ENCODE data around the gene OR3A1. TPM values are rescaled to one million over a fixed set of nuclear protein-coding genes. Genes with fewer than 3 reads are reported as not detected.

OR3A1 gene
- total and polyA plus RNA-seq, 2 of the 8 experiments (the other 6 are each of a cell fraction or from before 2014, with no cell fraction given) = not detected

GRCh38 chr17:3276126-3276525 is 22.0 kb downstream of the OR3A1 start:
- Histone ChIP-seq H3K4ac (replicated peaks; ENCODE audit: insufficient read length, low read depth, low read length) (no peak overlapping the region), H3K9me3 (ENCODE audit: insufficient read depth in 2 of 2, low read depth in 1 of 2, low read length in 1 of 2) (peaks cover 13 to 29% of the 10 kb centered on the region in 2 experiments; a peak in 3 of 4 replicates), H4K5ac (ENCODE audit: insufficient read length, low read depth, low read length) (no peak overlapping the region), H2AFZ (ENCODE audit: low read length) (no peak overlapping the region), H3K18ac (ENCODE audit: extremely low read depth, low read length) (no peak overlapping the region), H3K14ac (ENCODE audit: insufficient read length) (no peak overlapping the region), H3K4me3 (ENCODE audit: extremely low read depth in 1 of 4, insufficient read depth in 2 of 4, low read depth in 3 of 4, low read length in 4 of 4) (no peak overlapping the region), H2BK120ac (replicated peaks; ENCODE audit: low read depth, low read length) (no peak overlapping the region), H3K79me1 (ENCODE audit: low read depth, low read length) (no peaks in the 10 kb centered on the region), H3K79me2 (ENCODE audit: control insufficient read depth in 1 of 2, insufficient read depth in 2 of 2, low read length in 2 of 2) (no peaks in the 10 kb centered on the region), H3K9ac (replicated peaks in 1 of 4; ENCODE audit: extremely low read depth in 1 of 4, low read depth in 3 of 4, low read length in 3 of 4) (no peak overlapping the region), H3K27me3 (replicated peaks in 1 of 4; ENCODE audit: control insufficient read depth in 3 of 4, extremely low read depth in 1 of 4, insufficient read depth in 3 of 4, low read length in 3 of 4) (no peaks in the 10 kb centered on the region), H3K36me3 (ENCODE audit: control insufficient read depth in 2 of 4, insufficient read depth in 4 of 4, low read length in 3 of 4) (no peaks in the 10 kb centered on the region), H2BK12ac (ENCODE audit: low read depth, low read length) (no peak overlapping the region), H2BK5ac (ENCODE audit: low read depth, low read length) (no peak overlapping the region), H3K23ac (ENCODE audit: insufficient read length) (no peak overlapping the region), H4K91ac (replicated peaks; ENCODE audit: insufficient read length, low read length) (no peak overlapping the region), H2AK5ac (ENCODE audit: low read depth, low read length) (no peak overlapping the region), H3K4me1 (replicated peaks in 1 of 4; ENCODE audit: control insufficient read depth in 3 of 4, insufficient read depth in 4 of 4, low read length in 3 of 4) (no peaks in the 10 kb centered on the region), H2BK15ac (ENCODE audit: low read length) (no peak overlapping the region), H3K23me2 (ENCODE audit: low read depth, low read length) (no peaks in the 10 kb centered on the region), H3K27ac (ENCODE audit: low read depth, low read length) (no peak overlapping the region), H4K20me1 (replicated peaks in 1 of 2; ENCODE audit: control insufficient read depth in 1 of 2, insufficient read depth in 2 of 2, low read length in 2 of 2) (no peaks in the 10 kb centered on the region), H2BK20ac (ENCODE audit: low read length) (no peak overlapping the region), H3K4me2 (ENCODE audit: insufficient read depth in 1 of 2, low read depth in 2 of 2, low read length in 2 of 2) (no peak overlapping the region), H4K8ac (ENCODE audit: extremely low read depth, insufficient read depth, low read length) (no peak overlapping the region), H3K56ac (replicated peaks; ENCODE audit: insufficient read length, low read depth, low read length) (no peak overlapping the region)
- no peak for TF ChIP-seq HDAC6 (IDR thresholded peaks at IDR 0.05; ENCODE audit: low read depth, low read length)
- TF ChIP-seq YY1 (IDR thresholded peaks at IDR 0.05; ENCODE audit: low read depth, low read length) = no peak
- TF ChIP-seq MAX (IDR thresholded peaks at IDR 0.05) = no peak
- TF ChIP-seq KDM1A (IDR thresholded peaks at IDR 0.05; ENCODE audit: borderline replicate concordance, low read length) = no peak
- no peak for TF ChIP-seq BCL11A (IDR thresholded peaks at IDR 0.05; ENCODE audit: low read depth in 2 of 2, low read length in 2 of 2)
- TF ChIP-seq KDM5A (IDR thresholded peaks at IDR 0.05; ENCODE audit: low read length) = no peak
- no peak for TF ChIP-seq EGR1 (IDR thresholded peaks at IDR 0.05; ENCODE audit: borderline replicate concordance, low read depth, low read length)
- no peak for TF ChIP-seq CEBPB (IDR thresholded peaks at IDR 0.05; ENCODE audit: low read depth, low read length)
- TF ChIP-seq E2F6 (IDR thresholded peaks at IDR 0.05) = no peak
- no peak for TF ChIP-seq EZH2 (IDR thresholded peaks at IDR 0.05; ENCODE audit: low read depth, low read length, severe bottlenecking)
- TF ChIP-seq CREB1 (IDR thresholded peaks at IDR 0.05) = no peak
- no peak for TF ChIP-seq CHD2 (IDR thresholded peaks at IDR 0.05; ENCODE audit: low read length)
- no peak for TF ChIP-seq BRCA1 (IDR thresholded peaks at IDR 0.05; ENCODE audit: low read depth, low read length)
- no peak for TF ChIP-seq SIN3A (conservative IDR thresholded peaks at IDR 0.05 in 1 of 2, IDR thresholded peaks at IDR 0.05 in 1 of 2; ENCODE audit: low read depth in 1 of 2, low read length in 2 of 2)
- no peak for TF ChIP-seq SIX5 (IDR thresholded peaks at IDR 0.05; ENCODE audit: low read depth, low read length)
- TF ChIP-seq POU5F1 (IDR thresholded peaks at IDR 0.05; ENCODE audit: low read depth, low read length) = no peak
- 84% methylated on average over 4 of the region's 4 CpGs; no CpG with 5 or more reads in 1 of the 2 experiments for WGBS, 2 experiments (ENCODE audit: extremely low coverage in 1 of 2, insufficient coverage in 1 of 2, insufficient read length in 1 of 2, insufficient replicate concordance in 2 of 2, low coverage in 1 of 2, low lambda C conversion rate in 2 of 2, missing lambda C conversion rate in 1 of 2)
- CTCF ChIA-PET (ENCODE audit: partially characterized antibody) = no interaction called here
- DNase-seq (ENCODE audit: low read depth in 1 of 2, low spot score in 2 of 2) (no peak), FAIRE-seq (no peak)
- POLR2A ChIA-PET (ENCODE audit: partially characterized antibody) = no interaction called here

Measured in H1 (cell line).